NCI-H82 (cell line): ENCODE results near the gene MSH4.
"Not testable (repeated sequence)": the region's sequence is repeated elsewhere in the genome, so short reads cannot be mapped to it uniquely, and the experiment has no call there.

Experiments used
- DNase-seq: peaks from one replicate; lab custom pipeline; 2025; lab: John Stamatoyannopoulos, UW

Gene MSH4

DNA sequence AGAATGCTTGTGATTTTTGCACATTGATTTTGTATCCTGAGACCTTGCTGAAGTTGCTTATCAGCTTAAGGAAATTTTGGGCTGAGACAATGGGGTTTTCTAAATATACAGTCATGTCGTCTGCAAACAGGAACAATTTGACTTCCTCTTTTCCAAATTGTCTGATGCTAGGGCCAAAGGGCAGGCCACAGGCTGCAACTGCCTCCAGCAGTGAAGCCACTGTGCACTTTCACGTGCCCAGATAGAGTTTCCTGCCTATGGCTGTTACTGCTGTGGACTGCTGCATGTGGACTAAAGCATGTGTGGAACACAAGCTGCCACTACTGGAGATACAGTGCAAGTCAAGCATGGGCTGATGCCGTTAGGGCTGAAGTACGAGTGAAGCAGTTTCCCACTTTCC lies 146.4 kb downstream of the MSH4 start:
- not testable (repeated sequence) for DNase-seq

DNA sequence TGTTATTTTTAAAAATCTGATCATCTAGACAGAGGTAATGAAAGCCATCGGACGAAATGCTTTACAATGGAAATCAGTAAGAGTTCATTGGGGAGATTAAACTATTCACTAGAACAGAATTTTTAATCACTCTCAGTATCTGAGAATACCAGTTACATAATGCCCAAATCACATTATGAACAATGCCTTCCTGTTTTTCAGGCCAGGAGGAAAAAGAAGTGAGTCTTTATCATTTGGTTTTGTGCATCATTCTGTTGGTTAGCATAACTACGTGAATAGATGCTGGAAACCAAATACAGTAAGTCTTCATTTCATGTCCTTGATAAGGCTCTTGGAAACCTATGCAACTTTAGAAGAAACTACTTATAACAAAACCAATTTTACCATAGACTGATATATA lies 153.5 kb downstream of the MSH4 start:
- no peak for DNase-seq

DNA sequence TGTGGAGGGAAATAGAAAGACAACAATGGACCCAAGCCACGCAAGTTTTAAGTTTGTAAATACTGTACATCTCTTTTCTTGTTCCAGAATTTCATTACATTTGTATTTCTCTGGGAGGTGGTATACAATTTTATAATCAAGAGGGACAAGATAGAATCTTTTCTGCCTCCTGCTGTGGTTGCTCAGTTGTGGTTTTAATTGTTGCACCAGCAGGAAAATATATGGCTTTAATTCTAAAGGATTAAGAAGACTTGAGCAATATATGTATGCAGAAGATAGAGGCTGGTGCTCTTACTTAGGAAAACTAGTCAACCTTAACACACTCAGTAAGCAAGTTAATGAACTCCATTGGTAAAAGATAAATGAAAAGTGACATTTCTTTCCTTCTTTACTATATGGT lies 155.3 kb downstream of the MSH4 start:
- no peak for DNase-seq

- DNase-seq, result no peak
Measured at GRCh38 chr1:75953461-75953860, 156.8 kb downstream of the MSH4 start.

- DNase-seq, result no peak
Measured at GRCh38 chr1:75954586-75954985, 157.9 kb downstream of the MSH4 start.
